Loucy (cell line): Measurements from ENCODE around the gene PGBD5.

ENCODE experiments used
- EZH2phosphoT487 ChIP-seq: fragments of 200-600 bp; IDR thresholded peaks from 2 replicates; pipeline ENCODE4 v1.6.1; 2018; ENCODE audit warnings: antibody characterized with exemption, mild to moderate bottlenecking, moderate library complexity, borderline replicate concordance
- TF ChIP-seq, protein P1 (sequence below): fragments of 200-600 bp; sonication (generic); conservative IDR thresholded peaks from 2 replicates; pipeline ENCODE4 v1.5.1; 2014; ENCODE audit warnings: mild to moderate bottlenecking, antibody characterized with exemption, low read length

- TF ChIP-seq, protein P1, sequence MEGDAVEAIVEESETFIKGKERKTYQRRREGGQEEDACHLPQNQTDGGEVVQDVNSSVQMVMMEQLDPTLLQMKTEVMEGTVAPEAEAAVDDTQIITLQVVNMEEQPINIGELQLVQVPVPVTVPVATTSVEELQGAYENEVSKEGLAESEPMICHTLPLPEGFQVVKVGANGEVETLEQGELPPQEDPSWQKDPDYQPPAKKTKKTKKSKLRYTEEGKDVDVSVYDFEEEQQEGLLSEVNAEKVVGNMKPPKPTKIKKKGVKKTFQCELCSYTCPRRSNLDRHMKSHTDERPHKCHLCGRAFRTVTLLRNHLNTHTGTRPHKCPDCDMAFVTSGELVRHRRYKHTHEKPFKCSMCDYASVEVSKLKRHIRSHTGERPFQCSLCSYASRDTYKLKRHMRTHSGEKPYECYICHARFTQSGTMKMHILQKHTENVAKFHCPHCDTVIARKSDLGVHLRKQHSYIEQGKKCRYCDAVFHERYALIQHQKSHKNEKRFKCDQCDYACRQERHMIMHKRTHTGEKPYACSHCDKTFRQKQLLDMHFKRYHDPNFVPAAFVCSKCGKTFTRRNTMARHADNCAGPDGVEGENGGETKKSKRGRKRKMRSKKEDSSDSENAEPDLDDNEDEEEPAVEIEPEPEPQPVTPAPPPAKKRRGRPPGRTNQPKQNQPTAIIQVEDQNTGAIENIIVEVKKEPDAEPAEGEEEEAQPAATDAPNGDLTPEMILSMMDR = no peak
- TF ChIP-seq EZH2phosphoT487 = no peak
Observed at GRCh38 chr1:230375147-230375546, 51.0 kb downstream of the PGBD5 start.
